ENCODE measurements around the gene DIP2B. TPM values are rescaled to one million over a fixed set of nuclear protein-coding genes. Genes with fewer than 3 reads are reported as not detected.

The DIP2B gene
- polyA plus RNA-seq, 3 donors, result 3.5 to 12.3 (median 6.5) TPM

DNA sequence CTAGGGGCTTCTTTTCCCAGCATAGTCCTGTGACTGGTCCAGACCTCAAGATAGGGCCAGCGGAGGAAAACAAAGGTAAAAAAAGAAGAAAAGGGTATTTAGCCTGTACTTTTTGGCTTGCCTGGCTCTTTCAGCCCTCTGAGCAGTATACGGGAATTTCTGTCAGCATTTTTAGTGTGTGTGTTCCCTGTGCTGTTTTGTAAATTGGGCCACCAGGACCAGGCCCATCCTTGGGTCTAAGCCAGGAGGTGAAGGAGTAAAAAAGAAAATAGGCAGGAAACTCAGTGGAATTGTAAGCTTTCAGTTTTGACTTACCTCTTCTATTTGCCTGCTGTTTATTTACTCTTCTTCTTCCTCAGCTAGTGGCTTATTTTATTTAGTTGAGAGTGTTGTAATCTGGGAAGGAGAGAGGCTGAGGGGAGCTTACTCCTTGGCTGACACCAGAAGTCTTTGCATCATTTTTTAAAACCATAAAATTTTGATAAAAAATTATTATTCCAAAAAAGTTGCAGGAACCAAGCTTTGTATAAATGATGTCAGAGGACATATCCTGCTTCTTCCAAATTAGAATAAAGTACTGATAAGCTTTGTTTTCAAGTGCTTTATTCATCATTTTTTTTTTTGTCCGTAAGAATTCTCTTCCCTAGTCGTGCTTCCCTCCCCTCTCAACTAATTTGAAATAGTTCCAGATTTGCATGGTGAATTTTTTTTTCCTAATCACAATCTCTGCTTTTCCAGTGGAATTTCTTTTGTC lies 63.7 kb downstream of the DIP2B start:
- H3K9me3 Mint-ChIP-seq, result no peaks in the 10 kb centered on the region
- H3K4me1 Mint-ChIP-seq, result peaks cover 81% of the 10 kb centered on the region
- Histone ChIP-seq H3K79me2 (ENCODE audit: insufficient read depth, low read length) (peaks cover 95% of the 10 kb centered on the region), H3K27ac (ENCODE audit: low read depth in 1 of 2, low read length in 2 of 2) (peak overlapping the region in 1 of 2 donors; percentile 2), H3K9ac (ENCODE audit: insufficient read depth, low read length, poor library complexity, severe bottlenecking) (no peak overlapping the region), H3K4me1 (ENCODE audit: control insufficient read depth in 1 of 2, insufficient read depth in 2 of 2, low read length in 2 of 2) (peaks cover 58 to 84% of the 10 kb centered on the region in 2 donors), H3K4me2 (replicated peaks; ENCODE audit: extremely low read depth, low read length, poor library complexity, severe bottlenecking) (no peak overlapping the region), H3K9me3 (replicated peaks in 1 of 2; ENCODE audit: control insufficient read depth in 1 of 2, insufficient read depth in 1 of 2, low read length in 2 of 2) (no peaks in the 10 kb centered on the region), H3K36me3 (replicated peaks in 1 of 2; ENCODE audit: control insufficient read depth in 1 of 2, insufficient read depth in 2 of 2, low read length in 2 of 2) (no peaks in the 10 kb centered on the region), H2AFZ (ENCODE audit: insufficient read depth, low read depth, low read length, poor library complexity, severe bottlenecking) (no peak overlapping the region), H4K20me1 (ENCODE audit: insufficient read depth, low read length) (peaks cover 98% of the 10 kb centered on the region), H3K4me3 (replicated peaks in 1 of 3; ENCODE audit: low read depth in 2 of 3, low read length in 3 of 3) (no peak overlapping the region), H3K27me3 (ENCODE audit: control insufficient read depth in 2 of 2, insufficient read depth in 2 of 2, low read length in 2 of 2) (no peaks in the 10 kb centered on the region)
- H3K27ac Mint-ChIP-seq, result peak overlapping the region in 2 of 7 donors; percentile 33 to 63
- TF ChIP-seq, protein P1, sequence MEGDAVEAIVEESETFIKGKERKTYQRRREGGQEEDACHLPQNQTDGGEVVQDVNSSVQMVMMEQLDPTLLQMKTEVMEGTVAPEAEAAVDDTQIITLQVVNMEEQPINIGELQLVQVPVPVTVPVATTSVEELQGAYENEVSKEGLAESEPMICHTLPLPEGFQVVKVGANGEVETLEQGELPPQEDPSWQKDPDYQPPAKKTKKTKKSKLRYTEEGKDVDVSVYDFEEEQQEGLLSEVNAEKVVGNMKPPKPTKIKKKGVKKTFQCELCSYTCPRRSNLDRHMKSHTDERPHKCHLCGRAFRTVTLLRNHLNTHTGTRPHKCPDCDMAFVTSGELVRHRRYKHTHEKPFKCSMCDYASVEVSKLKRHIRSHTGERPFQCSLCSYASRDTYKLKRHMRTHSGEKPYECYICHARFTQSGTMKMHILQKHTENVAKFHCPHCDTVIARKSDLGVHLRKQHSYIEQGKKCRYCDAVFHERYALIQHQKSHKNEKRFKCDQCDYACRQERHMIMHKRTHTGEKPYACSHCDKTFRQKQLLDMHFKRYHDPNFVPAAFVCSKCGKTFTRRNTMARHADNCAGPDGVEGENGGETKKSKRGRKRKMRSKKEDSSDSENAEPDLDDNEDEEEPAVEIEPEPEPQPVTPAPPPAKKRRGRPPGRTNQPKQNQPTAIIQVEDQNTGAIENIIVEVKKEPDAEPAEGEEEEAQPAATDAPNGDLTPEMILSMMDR (IDR thresholded peaks at IDR 0.05), result no peak
- 100% methylated on average over 1 of the region's 4 CpGs for WGBS (ENCODE audit: insufficient coverage)
- peaks cover 0 to 2% (median 0%) of the 10 kb centered on the region in 3 donors for H3K27me3 Mint-ChIP-seq (ENCODE audit: low read depth in 3 of 3)
- H3K4me3 Mint-ChIP-seq, result no peak overlapping the region
- no peaks in the 10 kb centered on the region for H3K36me3 Mint-ChIP-seq
- DNase-seq, result no peak
- intact Hi-C loops (cut with micrococcal nuclease), result no loop called here

DNA sequence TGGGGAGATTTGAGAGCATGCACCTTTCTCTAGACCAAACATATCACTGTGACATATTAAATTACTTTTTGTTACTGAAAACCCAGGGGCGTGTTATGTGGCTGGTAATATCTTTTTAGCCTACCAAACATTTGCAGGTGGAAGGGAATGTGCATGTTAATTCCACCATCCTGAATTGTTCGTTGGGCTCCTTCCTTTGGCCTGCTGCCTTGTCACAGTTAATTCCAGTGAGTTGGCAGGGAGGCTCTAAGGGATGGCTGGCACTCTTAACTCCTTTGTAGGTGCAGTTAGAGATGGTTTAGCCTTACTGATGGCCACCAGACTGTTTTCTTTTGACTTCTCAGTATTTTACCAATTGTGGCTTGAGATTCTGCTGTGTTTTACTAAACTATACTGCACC lies 64.5 kb downstream of the DIP2B start:
- Mint-ChIP-seq H3K27me3 (ENCODE audit: low read depth in 3 of 3) (peaks cover 0 to 2% (median 0%) of the 10 kb centered on the region in 3 donors), H3K36me3 (no peaks in the 10 kb centered on the region), H3K4me3 (no peak overlapping the region), H3K4me1 (peaks cover 81% of the 10 kb centered on the region), H3K27ac (peak overlapping the region in 1 of 7 donors; percentile 63), H3K9me3 (no peaks in the 10 kb centered on the region)
- no peak overlapping the region for H3K9ac ChIP-seq (ENCODE audit: insufficient read depth, low read length, poor library complexity, severe bottlenecking)
- WGBS (ENCODE audit: insufficient coverage), result 67% methylated on average over 1 of the region's 2 CpGs
- no peak overlapping the region for H3K27ac ChIP-seq (ENCODE audit: low read depth in 1 of 2, low read length in 2 of 2)
- H3K79me2 ChIP-seq (ENCODE audit: insufficient read depth, low read length), result peaks cover 95% of the 10 kb centered on the region
- H3K4me3 ChIP-seq (replicated peaks in 1 of 3; ENCODE audit: low read depth in 2 of 3, low read length in 3 of 3), result no peak overlapping the region
- H3K27me3 ChIP-seq (ENCODE audit: control insufficient read depth in 2 of 2, insufficient read depth in 2 of 2, low read length in 2 of 2), result no peaks in the 10 kb centered on the region
- no peak overlapping the region for H2AFZ ChIP-seq (ENCODE audit: insufficient read depth, low read depth, low read length, poor library complexity, severe bottlenecking)
- H4K20me1 ChIP-seq (ENCODE audit: insufficient read depth, low read length), result peaks cover 97% of the 10 kb centered on the region
- H3K9me3 ChIP-seq (replicated peaks in 1 of 2; ENCODE audit: control insufficient read depth in 1 of 2, insufficient read depth in 1 of 2, low read length in 2 of 2), result no peaks in the 10 kb centered on the region
- peaks cover 55 to 84% of the 10 kb centered on the region in 2 donors for H3K4me1 ChIP-seq (ENCODE audit: control insufficient read depth in 1 of 2, insufficient read depth in 2 of 2, low read length in 2 of 2)
- H3K4me2 ChIP-seq (replicated peaks; ENCODE audit: extremely low read depth, low read length, poor library complexity, severe bottlenecking), result no peak overlapping the region
- TF ChIP-seq, protein P1 (IDR thresholded peaks at IDR 0.05), result no peak
- intact Hi-C loops (cut with micrococcal nuclease), result no loop called here
- no peaks in the 10 kb centered on the region for H3K36me3 ChIP-seq (replicated peaks in 1 of 2; ENCODE audit: control insufficient read depth in 1 of 2, insufficient read depth in 2 of 2, low read length in 2 of 2)
- DNase-seq, result no peak

Data from CD14-positive monocyte (primary cell).